OCI-LY1 (cell line): Measurements from ENCODE around the gene GDF9.

ENCODE experiments used
- CTCF ChIP-seq: fragments of 200-600 bp; sonication (generic), shearing (Covaris generic); IDR thresholded peaks from 2 replicates; pipeline ENCODE4 v1.5.1; 2017; ENCODE audit warnings: mild to moderate bottlenecking, antibody characterized with exemption, low read length, moderate library complexity, mixed read lengths
- EZH2 ChIP-seq: fragments of 200-600 bp; sonication (generic), shearing (Covaris generic); IDR thresholded peaks from 2 replicates; pipeline ENCODE4 v1.8.0; 2017; ENCODE audit warnings: borderline replicate concordance, mixed run types, mild to moderate bottlenecking, antibody characterized with exemption, low read length, moderate library complexity, mixed read lengths

DNA sequence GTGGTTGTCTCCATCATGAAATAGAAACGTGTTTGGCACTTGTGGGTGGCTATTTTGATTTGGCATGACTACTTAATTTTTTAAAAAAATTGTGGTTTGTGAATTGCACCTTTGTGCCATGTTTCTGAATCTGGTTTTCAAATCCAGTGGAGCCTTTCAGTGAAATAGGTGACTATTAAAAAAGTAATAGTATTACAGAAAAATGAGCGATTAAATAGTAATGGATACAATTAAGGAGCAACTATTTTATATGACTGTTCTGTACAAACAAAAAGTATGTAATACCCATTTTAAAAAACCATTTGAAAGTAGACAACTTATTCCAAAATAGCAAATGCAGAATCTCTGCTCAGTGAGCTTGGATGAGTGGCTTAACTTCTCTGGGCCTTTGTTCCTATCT lies 50.2 kb downstream of the GDF9 start:
- no peak for TF ChIP-seq CTCF
- no peak for TF ChIP-seq EZH2
